ENCODE results near the gene HERC5. TPM values are rescaled to one million over a fixed set of nuclear protein-coding genes. Genes with fewer than 3 reads are reported as not detected.

HERC5 gene
- total and polyA plus RNA-seq, 3 experiments from 2014 or later: 7.0 to 14.3 (median 8.3) TPM

- H3K4me3 ChIP-seq (ENCODE audit: low read length): no peak overlapping the region
- Mint-ChIP-seq H3K27ac (peak overlapping the region in 3 of 8 donors; percentile 53 to 63 (median 62)), H3K27me3 (no peaks in the 10 kb centered on the region), H3K9me3 (no peaks in the 10 kb centered on the region), H3K36me3 (peaks cover 0 to 13% (median 0%) of the 10 kb centered on the region in 3 donors), H3K4me3 (peak overlapping the region in 2 of 7 donors; percentile 4 to 86), H3K4me1 (peaks cover 28 to 45% (median 39%) of the 10 kb centered on the region in 3 donors)
- H3K27ac ChIP-seq (ENCODE audit: low read depth, low read length): no peak overlapping the region
- H3K9me3 ChIP-seq (ENCODE audit: low read length): no peaks in the 10 kb centered on the region
- POLR2A ChIA-PET: no interaction called here
- peak in 2 of 5 donors; percentile 21 to 37 for DNase-seq
- H3K36me3 ChIP-seq (ENCODE audit: insufficient read depth, low read length): peaks cover 5% of the 10 kb centered on the region
- no peaks in the 10 kb centered on the region for H3K27me3 ChIP-seq (ENCODE audit: insufficient read depth, low read length, poor library complexity, severe bottlenecking)
- CTCF ChIA-PET: interaction anchor here (0.8 to 5.8 kb wide), 7 partner anchors 11 to 498 kb away, joined by 3 to 32 read pairs (median 3); no protein-coding TSS in a partner anchor
- H3K4me1 ChIP-seq (ENCODE audit: insufficient read depth, low read length): peaks cover 23% of the 10 kb centered on the region
These were observed 69.4 kb downstream of the HERC5 start for GRCh38 chr4:88526221-88526815.

GRCh38 chr4:88527787-88528186, 70.9 kb downstream of the HERC5 start:
- DNase-seq: no peak
- H3K4me3 ChIP-seq (ENCODE audit: low read length): no peak overlapping the region
- peaks cover 15% of the 10 kb centered on the region for H3K4me1 ChIP-seq (ENCODE audit: insufficient read depth, low read length)
- Mint-ChIP-seq H3K9me3 (no peaks in the 10 kb centered on the region), H3K4me3 (peak overlapping the region in 1 of 7 donors; percentile 57), H3K4me1 (peaks cover 16 to 30% (median 24%) of the 10 kb centered on the region in 3 donors), H3K36me3 (peaks cover 0 to 5% (median 0%) of the 10 kb centered on the region in 3 donors), H3K27ac (peak overlapping the region in 2 of 8 donors; percentile 56 to 63), H3K27me3 (no peaks in the 10 kb centered on the region)
- ChIA-PET POLR2A (no interaction called here), CTCF (interaction anchor here (1.2 to 5.8 kb wide), 2 partner anchors 291 to 496 kb away, joined by 3 to 32 read pairs; no protein-coding TSS in a partner anchor)
- H3K27me3 ChIP-seq (ENCODE audit: insufficient read depth, low read length, poor library complexity, severe bottlenecking): no peaks in the 10 kb centered on the region
- H3K27ac ChIP-seq (ENCODE audit: low read depth, low read length): no peak overlapping the region
- no peaks in the 10 kb centered on the region for H3K36me3 ChIP-seq (ENCODE audit: insufficient read depth, low read length)
- H3K9me3 ChIP-seq (ENCODE audit: low read length): no peaks in the 10 kb centered on the region

- no peaks in the 10 kb centered on the region for H3K27me3 ChIP-seq (ENCODE audit: insufficient read depth, low read length, poor library complexity, severe bottlenecking)
- no peaks in the 10 kb centered on the region for H3K36me3 ChIP-seq (ENCODE audit: insufficient read depth, low read length)
- Mint-ChIP-seq H3K4me1 (peaks cover 13 to 27% (median 22%) of the 10 kb centered on the region in 3 donors), H3K27ac (no peak overlapping the region), H3K36me3 (no peaks in the 10 kb centered on the region), H3K9me3 (no peaks in the 10 kb centered on the region), H3K27me3 (no peaks in the 10 kb centered on the region), H3K4me3 (no peak overlapping the region)
- no peak overlapping the region for H3K4me3 ChIP-seq (ENCODE audit: low read length)
- H3K27ac ChIP-seq (ENCODE audit: low read depth, low read length): no peak overlapping the region
- H3K4me1 ChIP-seq (ENCODE audit: insufficient read depth, low read length): peaks cover 12% of the 10 kb centered on the region
- ChIA-PET POLR2A (no interaction called here), CTCF (interaction anchor here (1.6 to 5.8 kb wide), 3 partner anchors 12 to 495 kb away, joined by 4 to 32 read pairs (median 24); no protein-coding TSS in a partner anchor)
- DNase-seq: no peak
- no peaks in the 10 kb centered on the region for H3K9me3 ChIP-seq (ENCODE audit: low read length)
These were observed 71.9 kb downstream of the HERC5 start for GRCh38 chr4:88528861-88529260.

- H3K27ac ChIP-seq (ENCODE audit: low read depth, low read length): no peak overlapping the region
- Mint-ChIP-seq H3K36me3 (no peaks in the 10 kb centered on the region), H3K4me1 (peaks cover 0 to 4% (median 0%) of the 10 kb centered on the region in 3 donors)
These were observed 74.6 kb downstream of the HERC5 start for GRCh38 chr4:88531549-88531948.

GRCh38 chr4:88533088-88533790, 76.3 kb downstream of the HERC5 start:
- ChIA-PET CTCF (interaction anchor here (0.6 to 1.5 kb wide), 3 partner anchors 19 to 319 kb away, joined by 3 to 4 read pairs (median 3); no protein-coding TSS in a partner anchor), POLR2A (no interaction called here)
- Histone ChIP-seq H3K27ac (ENCODE audit: low read depth, low read length) (no peak overlapping the region), H3K4me3 (ENCODE audit: low read length) (no peak overlapping the region), H3K9me3 (ENCODE audit: low read length) (no peaks in the 10 kb centered on the region), H3K4me1 (ENCODE audit: insufficient read depth, low read length) (no peaks in the 10 kb centered on the region), H3K27me3 (ENCODE audit: insufficient read depth, low read length, poor library complexity, severe bottlenecking) (no peaks in the 10 kb centered on the region), H3K36me3 (ENCODE audit: insufficient read depth, low read length) (no peaks in the 10 kb centered on the region)
- no peak for DNase-seq
- H3K36me3 Mint-ChIP-seq: no peaks in the 10 kb centered on the region
- H3K4me1 Mint-ChIP-seq: no peaks in the 10 kb centered on the region
- H3K27ac Mint-ChIP-seq: peak overlapping the region in 1 of 8 donors; percentile 29
- no peaks in the 10 kb centered on the region for H3K27me3 Mint-ChIP-seq
- H3K9me3 Mint-ChIP-seq: no peaks in the 10 kb centered on the region
- no peak overlapping the region for H3K4me3 Mint-ChIP-seq

More at GRCh38 chr4:88531549-88531948, 74.6 kb downstream of the HERC5 start:
- H3K27me3 ChIP-seq (ENCODE audit: insufficient read depth, low read length, poor library complexity, severe bottlenecking): no peaks in the 10 kb centered on the region
- ChIA-PET POLR2A (no interaction called here), CTCF (interaction anchor here (1.5 to 4.5 kb wide), 3 partner anchors 9 to 128 kb away, joined by 4 to 24 read pairs (median 4); no protein-coding TSS in a partner anchor)
- no peak for DNase-seq
- H3K36me3 ChIP-seq (ENCODE audit: insufficient read depth, low read length): no peaks in the 10 kb centered on the region
- H3K4me3 ChIP-seq (ENCODE audit: low read length): no peak overlapping the region
- Mint-ChIP-seq H3K4me3 (no peak overlapping the region), H3K27me3 (no peaks in the 10 kb centered on the region), H3K27ac (no peak overlapping the region), H3K9me3 (no peaks in the 10 kb centered on the region)
- H3K9me3 ChIP-seq (ENCODE audit: low read length): no peaks in the 10 kb centered on the region
- no peaks in the 10 kb centered on the region for H3K4me1 ChIP-seq (ENCODE audit: insufficient read depth, low read length)

- Histone ChIP-seq H3K4me1 (ENCODE audit: insufficient read depth, low read length) (no peaks in the 10 kb centered on the region), H3K27ac (ENCODE audit: low read depth, low read length) (no peak overlapping the region), H3K4me3 (ENCODE audit: low read length) (no peak overlapping the region), H3K36me3 (ENCODE audit: insufficient read depth, low read length) (no peaks in the 10 kb centered on the region), H3K9me3 (ENCODE audit: low read length) (no peaks in the 10 kb centered on the region), H3K27me3 (ENCODE audit: insufficient read depth, low read length, poor library complexity, severe bottlenecking) (no peaks in the 10 kb centered on the region)
- H3K27ac Mint-ChIP-seq: no peak overlapping the region
- no peaks in the 10 kb centered on the region for H3K36me3 Mint-ChIP-seq
- no peak overlapping the region for H3K4me3 Mint-ChIP-seq
- ChIA-PET CTCF (interaction anchor here (0.6 kb wide), 1 partner anchor 320 kb away, joined by 3 read pairs; no protein-coding TSS in a partner anchor), POLR2A (no interaction called here)
- DNase-seq: no peak
- H3K9me3 Mint-ChIP-seq: no peaks in the 10 kb centered on the region
- no peaks in the 10 kb centered on the region for H3K27me3 Mint-ChIP-seq
- H3K4me1 Mint-ChIP-seq: peaks cover 0 to 2% (median 0%) of the 10 kb centered on the region in 3 donors
These were observed 77.2 kb downstream of the HERC5 start for GRCh38 chr4:88533937-88534750.

- Mint-ChIP-seq H3K4me1 (peaks cover 5 to 9% (median 6%) of the 10 kb centered on the region in 3 donors), H3K9me3 (no peaks in the 10 kb centered on the region), H3K27me3 (no peaks in the 10 kb centered on the region), H3K36me3 (no peaks in the 10 kb centered on the region), H3K27ac (no peak overlapping the region), H3K4me3 (no peak overlapping the region)
- ChIA-PET CTCF (interaction anchor here (1.2 to 1.7 kb wide), 2 partner anchors 19 to 21 kb away, joined by 3 read pairs; no protein-coding TSS in a partner anchor), POLR2A (no interaction called here)
- DNase-seq: no peak
- H3K27me3 ChIP-seq (ENCODE audit: insufficient read depth, low read length, poor library complexity, severe bottlenecking): no peaks in the 10 kb centered on the region
- no peak overlapping the region for H3K4me3 ChIP-seq (ENCODE audit: low read length)
- no peaks in the 10 kb centered on the region for H3K36me3 ChIP-seq (ENCODE audit: insufficient read depth, low read length)
- H3K27ac ChIP-seq (ENCODE audit: low read depth, low read length): no peak overlapping the region
- H3K4me1 ChIP-seq (ENCODE audit: insufficient read depth, low read length): peaks cover 4% of the 10 kb centered on the region
- H3K9me3 ChIP-seq (ENCODE audit: low read length): no peaks in the 10 kb centered on the region
These were observed 78.3 kb downstream of the HERC5 start for GRCh38 chr4:88535090-88535755.

Data from CD8-positive, alpha-beta memory T cell (primary cell).